ENCODE results near the gene OR7A10.

Gene OR7A10

DNA sequence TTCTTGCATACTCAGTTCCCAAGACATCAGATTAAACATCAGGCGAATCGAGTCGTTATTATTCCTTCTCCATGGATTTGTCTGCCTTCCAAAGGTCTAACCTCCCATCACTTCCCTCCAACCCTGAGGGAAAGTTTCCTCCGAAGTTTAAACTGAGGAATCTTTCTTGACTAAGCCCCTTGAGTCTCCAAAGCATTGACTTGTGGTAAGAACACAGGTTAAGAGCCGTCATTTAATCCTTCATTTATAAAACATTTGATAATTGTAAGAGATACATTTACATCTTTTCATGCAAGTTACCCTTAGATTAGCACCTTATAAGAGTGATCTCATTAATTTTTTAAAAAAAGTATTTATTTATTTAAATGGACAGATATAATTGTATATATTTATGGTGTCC is at the start of gene OR7A10:
Gene OR7A10 (minus strand): TSS at position 101 of the 400 bp plus-strand sequence. CDS start 7,045 bp downstream, outside the sequence.
- no peak for DNase-seq (ENCODE audit: low spot score)

- no peak for DNase-seq (ENCODE audit: low spot score)
Observed at GRCh38 chr19:14890643-14891379, 42.1 kb upstream of the OR7A10 start.

DNA sequence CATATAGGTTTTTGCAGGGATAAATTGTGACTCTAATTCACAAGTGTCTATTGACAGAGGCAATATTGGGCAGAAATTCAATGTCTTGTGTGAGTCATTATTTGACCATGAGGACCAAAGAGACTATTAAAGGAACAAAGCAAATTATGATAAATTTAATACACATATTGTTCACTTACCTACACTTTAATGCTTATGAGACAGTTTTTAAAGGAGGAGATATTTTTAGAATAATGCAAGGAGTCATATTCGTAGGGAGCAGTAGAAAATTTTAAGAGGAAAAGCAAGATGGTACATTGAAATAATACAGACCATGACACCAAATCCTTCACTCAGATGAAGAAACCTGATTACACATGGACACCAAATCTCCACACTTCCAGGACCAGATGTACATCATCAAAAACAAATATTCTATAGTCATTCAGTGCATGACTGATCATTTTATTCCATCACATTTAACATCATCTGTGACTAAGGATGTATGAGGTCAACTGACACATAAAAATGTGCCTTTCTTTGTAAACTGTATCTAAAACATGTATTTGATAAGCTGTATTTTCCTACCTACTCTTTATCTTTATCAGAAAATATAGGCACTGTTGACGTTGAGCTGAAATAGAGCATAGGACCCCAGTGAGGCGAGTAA is 41.4 kb upstream of the OR7A10 start:
- DNase-seq (ENCODE audit: low spot score), result no peak

GRCh38 chr19:14886032-14886431 is 37.3 kb upstream of the OR7A10 start, which contains the start of gene OR7A17:
OR7A17 (minus strand) TSS chr19:14886132; CDS start chr19:14881355, 4,777 bp downstream.
- DNase-seq (ENCODE audit: low spot score), result no peak

GRCh38 chr19:14871619-14872230 is 23.0 kb upstream of the OR7A10 start:
- no peak for DNase-seq (ENCODE audit: low spot score)

- no peak for DNase-seq (ENCODE audit: low spot score)
Observed at GRCh38 chr19:14868497-14868896, 19.8 kb upstream of the OR7A10 start.

GRCh38 chr19:14843578-14843977 is 5.1 kb downstream of the OR7A10 start:
- DNase-seq (ENCODE audit: low spot score), result no peak

- DNase-seq (ENCODE audit: low spot score), result no peak
Observed at GRCh38 chr19:14843169-14843568, 5.6 kb downstream of the OR7A10 start.

- DNase-seq (ENCODE audit: low spot score), result no peak
Observed at GRCh38 chr19:14840206-14840605, 8.5 kb downstream of the OR7A10 start.

DNA sequence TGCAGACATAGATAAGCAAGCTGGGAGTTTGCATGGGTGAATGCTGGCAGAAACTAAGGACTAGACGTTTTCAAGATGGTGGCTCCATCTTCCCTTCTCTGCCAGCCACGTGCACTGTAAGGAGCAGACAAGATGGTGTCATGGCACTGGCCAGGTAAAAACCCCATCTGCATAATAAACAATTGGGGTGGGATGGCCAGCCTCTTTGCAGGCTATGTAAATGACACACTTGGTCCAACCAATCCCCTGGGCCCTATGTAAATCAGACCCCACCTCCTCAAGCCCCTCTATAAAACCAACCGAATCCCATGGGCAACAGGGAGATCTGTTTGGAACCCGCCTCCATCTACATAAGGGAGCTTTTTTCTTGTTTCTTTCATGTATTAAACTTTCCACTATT is 11.3 kb downstream of the OR7A10 start:
- DNase-seq (ENCODE audit: low spot score), result no peak

DNA sequence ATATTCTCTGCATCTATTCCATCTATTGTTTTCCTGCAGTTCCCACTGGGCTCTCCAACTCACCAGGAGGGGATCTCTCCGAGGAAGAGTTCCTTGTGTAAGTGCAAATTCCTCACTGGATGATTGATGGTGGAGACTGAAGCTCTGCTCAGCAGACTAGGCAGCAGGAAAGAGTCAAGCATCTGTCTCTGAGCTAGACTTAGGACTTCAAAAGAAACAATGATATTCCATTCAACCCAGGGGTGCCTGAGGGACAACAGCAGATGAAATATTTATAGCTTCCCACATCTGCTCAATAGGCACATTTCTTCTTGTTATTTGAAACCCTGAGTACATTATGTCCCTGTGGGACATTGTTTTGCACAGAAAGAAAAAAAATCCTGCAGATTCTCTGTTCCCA is 13.7 kb downstream of the OR7A10 start, which contains the start of the genes OR7A5 and OR7C1:
Gene OR7A5 (minus strand): TSS at position 175 of the 400 bp plus-strand sequence. CDS start 6,944 bp downstream, outside the sequence.
Gene OR7C1 (minus strand): TSS at position 175 of the 400 bp plus-strand sequence. CDS start 35,049 bp downstream, outside the sequence.
- DNase-seq (ENCODE audit: low spot score), result no peak

DNA sequence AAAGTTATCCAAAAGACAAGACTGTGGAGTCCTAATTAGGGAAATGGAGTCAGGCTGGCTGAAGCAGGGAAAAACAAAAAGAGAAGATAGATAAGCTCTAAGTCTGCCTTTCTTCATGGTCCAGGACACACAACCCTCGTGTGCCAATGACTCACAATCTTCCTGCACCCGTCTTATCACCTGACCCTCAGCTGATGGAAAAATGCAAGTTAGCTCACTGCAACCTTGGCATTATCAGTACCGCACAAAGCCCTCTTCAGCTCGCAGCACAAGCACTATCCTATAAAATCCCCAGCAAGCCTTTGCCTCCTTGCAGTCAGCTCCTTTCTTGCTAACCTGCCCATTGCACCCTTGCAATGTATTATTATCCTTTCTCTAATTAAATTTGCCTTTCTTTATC is 18.0 kb downstream of the OR7A10 start:
- DNase-seq (ENCODE audit: low spot score), result no peak

DNA sequence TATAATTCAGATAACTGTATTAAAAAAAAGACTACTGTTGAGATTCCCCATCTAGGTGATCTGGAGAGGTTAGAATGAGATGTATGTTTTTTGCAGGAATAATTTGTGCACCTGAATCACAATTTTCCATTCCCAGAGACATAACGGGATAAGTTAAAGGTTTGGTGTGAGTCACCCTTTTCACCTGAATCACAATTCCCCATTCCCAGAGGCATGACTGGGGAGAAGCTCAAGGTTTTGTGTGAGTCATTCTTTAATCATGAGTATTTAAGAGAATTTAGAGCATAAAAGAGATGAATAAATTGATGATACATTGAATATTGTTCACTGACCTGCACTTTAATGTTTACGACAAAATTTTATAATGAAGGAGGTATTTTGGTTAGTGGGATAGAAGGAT is 22.7 kb downstream of the OR7A10 start:
- DNase-seq (ENCODE audit: low spot score), result no peak

DNA sequence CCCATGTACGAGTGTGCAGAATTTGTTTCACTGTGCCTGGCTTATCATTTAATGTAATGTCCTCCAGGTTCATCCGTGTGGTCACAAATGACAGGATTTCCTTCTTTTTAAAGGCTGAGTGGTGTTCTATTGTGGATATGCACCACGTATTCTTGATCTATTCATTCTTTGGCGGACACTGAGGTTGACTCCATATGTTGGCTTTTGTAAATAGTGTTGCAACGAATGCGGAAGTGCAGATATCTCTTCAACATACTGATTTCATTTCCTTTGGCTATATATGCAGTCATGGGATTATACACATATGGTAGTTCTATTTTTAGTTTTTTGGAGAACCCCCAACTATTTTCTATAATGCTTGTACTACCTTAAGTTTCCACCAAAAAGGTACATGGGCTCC is 26.8 kb downstream of the OR7A10 start:
- no peak for DNase-seq (ENCODE audit: low spot score)

GRCh38 chr19:14818588-14818987 is 30.1 kb downstream of the OR7A10 start:
- DNase-seq (ENCODE audit: low spot score), result no peak

GRCh38 chr19:14817052-14817451 is 31.7 kb downstream of the OR7A10 start:
- DNase-seq (ENCODE audit: low spot score), result no peak

DNA sequence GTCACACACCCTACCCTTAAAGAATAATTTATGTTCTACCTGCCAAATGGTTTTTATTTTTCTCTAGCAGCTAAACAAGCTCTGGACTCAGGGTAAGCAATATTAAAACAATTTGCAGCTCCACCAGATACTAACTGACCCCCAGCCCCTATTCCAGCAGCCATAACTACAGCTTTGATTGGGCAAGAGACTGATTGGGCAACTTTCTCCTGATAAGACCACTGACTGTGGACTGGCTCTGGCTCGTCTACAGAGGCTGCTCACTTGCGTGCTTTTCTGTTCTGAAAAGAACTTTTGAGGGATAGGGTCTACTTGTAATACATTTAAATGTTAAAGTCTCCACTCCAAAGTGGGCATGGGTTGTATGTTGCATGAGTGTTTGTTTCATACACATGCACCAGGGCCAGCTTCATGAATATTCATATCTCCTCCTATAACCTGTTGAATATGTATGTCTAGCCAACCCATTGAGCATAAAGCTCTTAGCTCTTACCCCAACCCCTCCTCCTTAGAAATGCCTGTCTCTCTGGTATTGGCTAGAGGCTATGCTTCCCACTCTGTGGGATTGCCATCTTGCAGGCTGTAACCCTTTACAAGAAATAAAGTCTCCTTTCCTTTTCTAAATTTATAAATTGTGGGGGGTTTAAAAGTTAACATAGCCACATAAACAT is 33.6 kb downstream of the OR7A10 start:
- DNase-seq (ENCODE audit: low spot score), result no peak

DNA sequence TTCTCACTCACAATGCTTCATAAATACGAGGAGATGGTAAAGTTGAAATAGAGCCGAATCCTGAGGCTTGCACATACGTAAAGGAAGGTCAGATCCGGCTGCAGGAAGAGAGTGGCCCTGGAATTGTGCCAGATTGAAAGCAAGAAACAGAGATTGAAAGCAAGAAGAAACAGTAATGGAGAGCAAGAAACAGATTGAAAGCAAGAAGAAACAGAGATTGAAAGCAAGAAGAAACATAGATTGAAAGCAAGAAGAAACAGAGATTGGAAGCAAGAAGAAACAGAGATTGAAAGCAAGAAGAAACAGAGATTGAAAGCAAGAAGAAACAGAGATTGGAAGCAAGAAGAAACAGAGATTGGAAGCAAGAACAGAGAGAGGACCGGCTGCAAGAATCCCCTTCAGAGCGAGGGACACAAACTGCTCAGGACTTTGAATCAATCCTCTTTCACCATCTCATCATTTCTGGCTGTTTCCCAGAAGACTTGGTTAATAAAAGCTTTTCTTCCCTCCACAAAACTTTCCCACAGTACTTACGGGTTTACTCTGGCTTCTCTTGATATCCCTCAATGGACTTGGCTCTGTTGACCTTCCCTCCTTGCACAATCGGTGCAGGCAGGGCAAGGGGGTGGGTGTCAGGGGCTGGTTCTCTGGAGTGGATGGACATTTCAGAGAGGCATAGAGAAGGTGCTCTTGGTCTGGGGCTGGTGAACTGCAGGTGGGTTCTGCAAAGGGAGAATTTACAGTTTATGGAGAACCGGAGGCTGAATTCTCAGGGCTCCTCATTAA is 39.3 kb downstream of the OR7A10 start:
- no peak for DNase-seq (ENCODE audit: low spot score)

DNA sequence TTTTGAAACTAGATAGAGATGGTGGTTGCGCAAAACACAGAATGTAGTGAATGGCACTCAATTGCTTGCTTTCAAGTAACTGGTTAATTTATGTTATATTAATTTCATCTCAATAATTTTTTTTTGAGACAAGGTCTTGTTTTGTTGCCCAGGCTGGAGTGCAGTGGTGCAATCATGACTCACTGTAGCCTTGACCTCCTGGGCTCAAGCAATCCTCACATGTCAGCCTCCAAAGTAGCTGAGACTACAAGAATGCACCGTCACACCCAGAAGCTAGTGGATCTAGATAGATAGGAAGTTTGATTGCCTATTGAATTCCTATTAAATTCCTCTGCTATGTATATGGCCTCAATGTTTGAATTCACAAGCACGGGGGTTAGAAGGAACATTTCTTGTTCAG is 44.0 kb downstream of the OR7A10 start:
- DNase-seq (ENCODE audit: low spot score), result no peak

GRCh38 chr19:14798760-14799159 is 50.0 kb downstream of the OR7A10 start:
- DNase-seq (ENCODE audit: low spot score), result no peak

- DNase-seq (ENCODE audit: low spot score), result no peak
Observed at GRCh38 chr19:14796021-14796420, 52.7 kb downstream of the OR7A10 start.

Measured in HuH-7 (cell line).